ENCODE results near the gene F8. TPM values are rescaled to one million over a fixed set of nuclear protein-coding genes. Genes with fewer than 3 reads are reported as not detected.
A peak's percentile ranks its signal among the peaks of the same experiment; 100 is the strongest.

F8 gene
- total and polyA plus RNA-seq, 4 donors, result 6.1 to 38.1 (median 7.6) TPM

DNA sequence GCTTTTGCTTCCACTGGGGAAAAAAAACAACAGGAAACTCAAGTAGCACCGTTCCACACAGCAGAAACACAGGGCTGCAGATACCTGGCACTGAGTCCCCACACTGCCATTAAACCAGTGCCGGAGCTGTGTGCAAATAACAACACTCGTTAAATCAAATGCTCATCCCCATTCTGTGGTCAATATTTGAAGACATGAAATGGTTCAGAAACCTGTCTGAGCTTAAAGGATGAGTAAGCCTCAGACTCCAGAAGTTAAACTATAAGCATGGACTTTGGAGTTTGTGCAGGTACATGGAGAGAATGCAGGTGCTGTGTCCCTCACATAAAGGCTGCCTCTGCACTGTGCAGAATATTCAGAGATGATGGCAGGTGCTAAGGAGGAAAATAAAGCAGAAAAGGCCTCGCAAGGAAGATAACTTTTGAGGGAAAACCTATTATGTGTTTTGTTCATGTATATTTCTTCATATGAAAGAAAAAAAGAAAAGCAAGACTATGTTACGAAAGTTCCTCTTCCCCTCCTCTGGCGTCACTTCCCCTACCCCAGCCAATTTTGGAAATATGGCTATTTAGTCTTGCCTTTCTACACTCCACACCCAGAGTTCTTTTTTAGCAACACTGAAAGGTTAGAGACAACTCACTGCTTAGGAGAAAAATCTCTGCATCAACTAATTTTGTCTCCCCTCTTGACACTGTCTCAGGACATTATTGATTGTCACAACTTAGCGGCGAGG is 221.9 kb downstream of the F8 start:
- H3K4me1 ChIP-seq (ENCODE audit: control insufficient read depth in 5 of 5, insufficient read depth in 5 of 5, low read length in 5 of 5), result peaks cover 4 to 14% (median 7%) of the 10 kb centered on the region in 5 donors
- no peak for ATAC-seq (ENCODE audit: insufficient read depth, low FRiP score)
- H3K36me3 ChIP-seq (ENCODE audit: control insufficient read depth in 4 of 4, insufficient read depth in 4 of 4, low read length in 4 of 4), result no peaks in the 10 kb centered on the region
- no peaks in the 10 kb centered on the region for H3K27me3 ChIP-seq (ENCODE audit: control insufficient read depth in 3 of 3, insufficient read depth in 3 of 3, low read length in 2 of 3)
- H3K9me3 ChIP-seq (ENCODE audit: control insufficient read depth in 4 of 4, insufficient read depth in 3 of 4, low read length in 3 of 4), result peaks cover 0 to 2% (median 0%) of the 10 kb centered on the region in 4 donors
- H3K9ac ChIP-seq (ENCODE audit: insufficient read depth in 1 of 2, low read length in 2 of 2), result no peak overlapping the region
- no peak overlapping the region for H3K4me3 ChIP-seq
- TF ChIP-seq CTCF (IDR thresholded peaks at IDR 0.05; ENCODE audit: control extremely low read depth, extremely low read depth), result no peak
- H3K27ac ChIP-seq (ENCODE audit: low read depth in 1 of 2, low read length in 1 of 2), result peak overlapping the region; percentile 9 to 43
- 45 to 63% methylated on average over 8 of the region's 8 CpGs for WGBS, 2 donors
- DNase-seq, result peak in 1 of 3 donors; percentile 6

DNA sequence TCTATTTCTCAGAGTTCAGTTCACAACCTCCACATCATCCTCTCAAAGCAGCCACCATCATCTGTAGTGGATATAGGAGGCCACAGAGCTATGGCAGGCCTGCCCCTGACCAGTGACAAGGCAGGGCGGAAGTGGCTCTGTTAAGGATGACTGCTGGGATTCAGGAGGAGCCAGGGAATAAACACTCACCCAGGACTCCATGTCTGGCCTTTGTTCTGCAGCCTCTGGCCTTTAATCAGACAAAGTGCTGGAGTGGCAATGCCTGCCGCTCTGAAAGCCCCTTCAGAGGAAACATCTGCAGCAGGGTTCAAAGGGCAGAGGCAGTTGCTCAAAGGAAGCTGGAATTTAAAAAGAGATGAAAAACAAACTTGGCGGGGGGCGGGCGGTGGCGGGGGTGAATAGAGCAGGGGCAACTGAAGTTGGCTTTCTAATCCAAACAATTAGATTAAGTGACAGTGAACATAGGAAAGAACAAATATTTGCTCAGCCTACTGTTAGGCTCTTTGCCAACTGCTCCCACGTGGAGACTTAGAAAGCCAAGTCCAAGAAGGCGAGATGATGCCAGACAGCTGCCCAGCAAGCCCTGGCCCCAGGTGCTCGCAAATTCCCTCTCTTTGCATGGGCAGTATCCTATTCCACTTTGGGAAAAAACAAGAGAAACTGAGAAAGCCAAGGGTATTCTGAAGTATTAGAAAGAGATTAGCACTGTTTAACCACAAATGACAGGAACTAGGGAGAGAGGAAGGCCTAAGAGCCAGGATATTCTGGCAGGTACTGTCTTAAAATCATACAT is 222.8 kb downstream of the F8 start:
- H3K9ac ChIP-seq (ENCODE audit: insufficient read depth in 1 of 2, low read length in 2 of 2), result no peak overlapping the region
- no peaks in the 10 kb centered on the region for H3K36me3 ChIP-seq (ENCODE audit: control insufficient read depth in 4 of 4, insufficient read depth in 4 of 4, low read length in 4 of 4)
- ATAC-seq (ENCODE audit: insufficient read depth, low FRiP score) (no peak), DNase-seq (peak; percentile 71 to 81 (median 79))
- H3K4me1 ChIP-seq (ENCODE audit: control insufficient read depth in 5 of 5, insufficient read depth in 5 of 5, low read length in 5 of 5), result peaks cover 4 to 14% (median 7%) of the 10 kb centered on the region in 5 donors
- peaks cover 0 to 2% (median 0%) of the 10 kb centered on the region in 4 donors for H3K9me3 ChIP-seq (ENCODE audit: control insufficient read depth in 4 of 4, insufficient read depth in 3 of 4, low read length in 3 of 4)
- TF ChIP-seq CTCF (IDR thresholded peaks at IDR 0.05; ENCODE audit: control extremely low read depth, extremely low read depth), result no peak
- no peaks in the 10 kb centered on the region for H3K27me3 ChIP-seq (ENCODE audit: control insufficient read depth in 3 of 3, insufficient read depth in 3 of 3, low read length in 2 of 3)
- WGBS, 2 donors, result 22 to 32% methylated on average over 9 of the region's 9 CpGs
- H3K27ac ChIP-seq (ENCODE audit: low read depth in 1 of 2, low read length in 1 of 2), result peak overlapping the region in 1 of 2 donors; percentile 78
- no peak overlapping the region for H3K4me3 ChIP-seq

DNA sequence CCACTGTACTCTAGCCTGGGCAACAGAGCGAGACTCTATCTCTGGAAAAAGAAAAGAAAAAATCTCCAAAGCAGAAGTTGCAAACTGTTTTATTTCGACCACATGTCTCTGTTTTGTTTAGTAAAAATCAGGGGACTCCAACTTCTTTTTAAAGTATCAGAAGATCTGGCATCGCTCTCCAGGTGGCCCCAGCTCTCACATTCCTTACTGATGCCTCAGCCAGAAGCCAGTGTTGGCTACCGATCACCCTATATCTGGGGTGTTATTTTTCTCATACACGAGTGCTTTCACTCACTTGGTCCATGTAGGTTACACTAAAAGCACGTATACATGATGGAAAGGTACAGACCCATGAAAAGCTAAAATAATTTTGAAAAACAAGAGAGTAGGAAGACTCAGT is 225.5 kb downstream of the F8 start:
- no peaks in the 10 kb centered on the region for H3K27me3 ChIP-seq (ENCODE audit: control insufficient read depth in 3 of 3, insufficient read depth in 3 of 3, low read length in 2 of 3)
- H3K4me1 ChIP-seq (ENCODE audit: control insufficient read depth in 5 of 5, insufficient read depth in 5 of 5, low read length in 5 of 5), result peaks cover 3 to 14% (median 4%) of the 10 kb centered on the region in 5 donors
- DNase-seq (no peak), ATAC-seq (ENCODE audit: insufficient read depth, low FRiP score) (no peak)
- H3K27ac ChIP-seq (ENCODE audit: low read depth in 1 of 2, low read length in 1 of 2), result no peak overlapping the region
- 71 to 77% methylated on average over 6 of the region's 6 CpGs for WGBS, 2 donors
- TF ChIP-seq CTCF (IDR thresholded peaks at IDR 0.05; ENCODE audit: control extremely low read depth, extremely low read depth), result no peak
- H3K36me3 ChIP-seq (ENCODE audit: control insufficient read depth in 4 of 4, insufficient read depth in 4 of 4, low read length in 4 of 4), result no peaks in the 10 kb centered on the region
- peaks cover 0 to 2% (median 0%) of the 10 kb centered on the region in 4 donors for H3K9me3 ChIP-seq (ENCODE audit: control insufficient read depth in 4 of 4, insufficient read depth in 3 of 4, low read length in 3 of 4)
- no peak overlapping the region for H3K4me3 ChIP-seq
- no peak overlapping the region for H3K9ac ChIP-seq (ENCODE audit: insufficient read depth in 1 of 2, low read length in 2 of 2)

All from lung (tissue), 12 donors.